Kidney (tissue), 22 donors: ENCODE data around the gene C16orf90. TPM values are rescaled to one million over a fixed set of nuclear protein-coding genes. Genes with fewer than 3 reads are reported as not detected.

Experiments
- DNase-seq, 5 donors: peaks; one replicate each; pipeline ENCODE4 v3.0.0-alpha.2; 2013 to 2020
- FAIRE-seq: peaks from 2 replicates; lab custom pipeline; 2012; peaks lifted over from hg19 to GRCh38; lab: Jason Lieb, UNC
- H3K27ac ChIP-seq, 2 donors: one replicate each; pipeline ENCODE4 v1.7.0; 2013; ENCODE audit warnings: low read depth in 2 of 2, low read length in 2 of 2, inconsistent platforms in 1 of 2
- H3K27me3 ChIP-seq: one replicate; pipeline ENCODE4 v1.7.1; 2013; ENCODE audit warnings: low read length, inconsistent platforms; ENCODE audit not compliant: control insufficient read depth, insufficient read depth
- H3K36me3 ChIP-seq, 3 donors: one replicate each; pipeline versions ENCODE4 v1.7.0 to v1.7.1; 2013; ENCODE audit warnings: low read length in 3 of 3, control low read depth in 1 of 3, inconsistent platforms in 1 of 3; ENCODE audit not compliant: insufficient read depth in 3 of 3, control insufficient read depth in 2 of 3
- H3K4me1 ChIP-seq, 3 donors: one replicate each; pipeline versions ENCODE4 v1.7.0 to v1.7.1; 2013; ENCODE audit warnings: low read length in 3 of 3, inconsistent platforms in 1 of 3, low read depth in 1 of 3; ENCODE audit not compliant: control insufficient read depth in 2 of 3, insufficient read depth in 2 of 3
- H3K4me3 ChIP-seq, 3 donors: one replicate each; pipeline versions ENCODE4 v1.7.0 to v1.8.1; 2013; ENCODE audit warnings: low read length in 3 of 3, control low read depth in 1 of 3, inconsistent platforms in 1 of 3
- H3K9ac ChIP-seq, 3 donors: one replicate each; pipeline versions ENCODE4 v1.7.0 to v1.7.1; 2013; ENCODE audit warnings: low read length in 3 of 3, control low read depth in 1 of 3, inconsistent platforms in 1 of 3
- H3K9me3 ChIP-seq, 3 donors: one replicate each; pipeline versions ENCODE4 v1.7.0 to v1.7.1; 2013; ENCODE audit warnings: low read length in 3 of 3, control low read depth in 1 of 3, inconsistent platforms in 1 of 3; ENCODE audit not compliant: control insufficient read depth in 2 of 3, insufficient read depth in 1 of 3
- CTCF ChIP-seq: IDR thresholded peaks from 3 replicates; pipeline ENCODE4 v1.5.1; 2012; ENCODE audit warnings: mild to moderate bottlenecking, moderate library complexity, borderline replicate concordance; ENCODE audit not compliant: insufficient read depth; ENCODE audit errors: extremely low read depth
- intact Hi-C: fragments of 100-400 bp; cut with DNase I; formaldehyde crosslinking; loops from one replicate; pipeline ENCODE4 v1.11.1; 2022
- long read RNA-seq, 10 donors: library from polyadenylated mRNA in 1 of 10; unstranded in 1 of 10; transcript quantifications; one replicate each; pipeline ENCODE4 v2.0.0 and lab custom pipeline, GENCODE V29; 2021 to 2026
- polyA plus RNA-seq: library from polyadenylated mRNA; stranded (reverse); fragments of 350-450 nt; fragmentation: Illumina TruSeq; extraction: RNeasy Lipid Tissue Mini Kit (QIAGEN cat#74804); gene quantifications from one replicate; pipeline ENCODE4 v1.2.3, GENCODE V29; 2014; ENCODE audit warnings: low read depth, low replicate concordance; ENCODE audit not compliant: insufficient read depth
- total RNA-seq: library from RNA; stranded (reverse); fragmentation: NEBNext Ultra II Directional; extraction: Animal tissue kit (Norgen Biotek cat#: 25700); gene quantifications from one replicate; pipeline ENCODE4 v1.2.1, GENCODE V29; 2021
- donor health status: control.
- donor health status: control.
- donor health status: control.
- donor health status: control.
- donor health status: control.
- donor health status: DM: yes; HTN: yes; CAD: no.
- donor health status: Normal renal cell carcinoma (clear cell type).

The C16orf90 gene
- total RNA-seq: not detected
- polyA plus RNA-seq: not detected
- long read RNA-seq, donor 1, partial matches to known transcripts: 35 of 45 reads
- long read RNA-seq, donor 1, other reads (novel, unspliced or antisense): 10 of 45 reads
- long read RNA-seq, donor 2: 0 reads
- long read RNA-seq, donor 3: 0 reads
- long read RNA-seq, donor 4: 0 reads
- long read RNA-seq, donor 5: 0 reads
- long read RNA-seq, donor 6: 0 reads
- long read RNA-seq, donor 7: 0 reads
- long read RNA-seq, donor 8: 0 reads
- long read RNA-seq, donor 9: 0 reads
- long read RNA-seq, donor 10, partial matches to known transcripts: 34 of 42 reads
- long read RNA-seq, donor 10, other reads (novel, unspliced or antisense): 8 of 42 reads

- Histone ChIP-seq H3K9ac (no peak within 1 kb of the TSS), H3K36me3 (no peaks in the 10 kb centered on the region), H3K4me3 (no peak within 1 kb of the TSS), H3K9me3 (no peaks in the 10 kb centered on the region), H3K27ac (no peak within 1 kb of the TSS), H3K4me1 (peaks cover 0 to 6% (median 0%) of the 10 kb centered on the region in 3 donors), H3K27me3 (no peaks in the 10 kb centered on the region)
- TF ChIP-seq CTCF: no peak
- DNase-seq (peak in 1 of 5 donors; percentile 51), FAIRE-seq (no peak)
- intact Hi-C loops: no loop called here
Measured at GRCh38 chr16:3495176-3495575, at the start of gene C16orf90. TSS of gene C16orf90 (minus strand) at chr16:3495489. CDS start at chr16:3495421, 68 bp downstream.

GRCh38 chr16:3542601-3543373 lies 47.5 kb upstream of the C16orf90 start:
- H3K9me3 ChIP-seq: no peaks in the 10 kb centered on the region
- FAIRE-seq (no peak), DNase-seq (no peak)
- no peak for TF ChIP-seq CTCF
- intact Hi-C loops: no loop called here
- H3K4me1 ChIP-seq: no peaks in the 10 kb centered on the region
- H3K9ac ChIP-seq: no peak overlapping the region
- peaks cover 3 to 20% (median 5%) of the 10 kb centered on the region in 3 donors for H3K36me3 ChIP-seq
- no peaks in the 10 kb centered on the region for H3K27me3 ChIP-seq
- H3K27ac ChIP-seq: no peak overlapping the region
- H3K4me3 ChIP-seq: no peak overlapping the region

- Histone ChIP-seq H3K27ac (no peak overlapping the region), H3K4me1 (no peaks in the 10 kb centered on the region), H3K4me3 (no peak overlapping the region), H3K9ac (no peak overlapping the region), H3K36me3 (peaks cover 3 to 20% (median 5%) of the 10 kb centered on the region in 3 donors), H3K27me3 (no peaks in the 10 kb centered on the region), H3K9me3 (no peaks in the 10 kb centered on the region)
- no peak for TF ChIP-seq CTCF
- FAIRE-seq: no peak
- intact Hi-C loops: no loop called here
- peak in 1 of 5 donors; percentile 56 for DNase-seq
Measured at GRCh38 chr16:3541527-3542155, 46.4 kb upstream of the C16orf90 start.
